HG03457 (cell line): ENCODE results near the gene UBE2D3.

Experiments
- ATAC-seq: cut with Tn5 transposase; IDR thresholded peaks from one replicate; pipeline ENCODE4 v1.9.1; 2021; ENCODE audit warnings: moderate number of reproducible peaks; ENCODE audit not compliant: unreplicated experiment

UBE2D3 gene

GRCh38 chr4:102758241-102759160, 68.8 kb downstream of the UBE2D3 start:
- ATAC-seq = no peak

GRCh38 chr4:102757681-102758080, 69.7 kb downstream of the UBE2D3 start:
- ATAC-seq = no peak

GRCh38 chr4:102754044-102754443, 73.3 kb downstream of the UBE2D3 start:
- ATAC-seq = no peak

GRCh38 chr4:102751941-102752340, 75.4 kb downstream of the UBE2D3 start:
- ATAC-seq = no peak
